ENCODE results near the gene CTDSPL.

GRCh38 chr3:38001456-38002081 is 139.9 kb downstream of the CTDSPL start:
- TF ChIP-seq CREB5 (CRISPR knock-in tag; IDR thresholded peaks at IDR 0.05; ENCODE audit: low read depth) (no peak), PATZ1 (CRISPR knock-in tag; IDR thresholded peaks at IDR 0.05; ENCODE audit: borderline replicate concordance) (no peak), ZNF70 (CRISPR knock-in tag; IDR thresholded peaks at IDR 0.05) (no peak), CSRNP3 (CRISPR knock-in tag; IDR thresholded peaks at IDR 0.05) (no peak), ZFP30 (CRISPR knock-in tag; IDR thresholded peaks at IDR 0.05) (no peak), RARB (CRISPR knock-in tag; IDR thresholded peaks at IDR 0.05) (no peak), ZFP3 (CRISPR knock-in tag; IDR thresholded peaks at IDR 0.05) (no peak), PPARA (CRISPR knock-in tag; IDR thresholded peaks at IDR 0.05; ENCODE audit: borderline replicate concordance) (no peak), BACH2 (CRISPR knock-in tag; IDR thresholded peaks at IDR 0.05; ENCODE audit: borderline replicate concordance) (no peak), ZNF8 (CRISPR knock-in tag; IDR thresholded peaks at IDR 0.05) (no peak), TOX (CRISPR knock-in tag; IDR thresholded peaks at IDR 0.05; ENCODE audit: borderline replicate concordance) (no peak)

All from SK-N-SH treated with all-trans-retinoic acid at 6 μM for 48 hours (cell line).